ENCODE data around the gene SCNN1B. TPM values are rescaled to one million over a fixed set of nuclear protein-coding genes. Genes with fewer than 3 reads are reported as not detected.

Gene SCNN1B
- total and polyA plus RNA-seq, 9 donors: 0.13 to 2.5 (median 1.0) TPM; not detected in 1

DNA sequence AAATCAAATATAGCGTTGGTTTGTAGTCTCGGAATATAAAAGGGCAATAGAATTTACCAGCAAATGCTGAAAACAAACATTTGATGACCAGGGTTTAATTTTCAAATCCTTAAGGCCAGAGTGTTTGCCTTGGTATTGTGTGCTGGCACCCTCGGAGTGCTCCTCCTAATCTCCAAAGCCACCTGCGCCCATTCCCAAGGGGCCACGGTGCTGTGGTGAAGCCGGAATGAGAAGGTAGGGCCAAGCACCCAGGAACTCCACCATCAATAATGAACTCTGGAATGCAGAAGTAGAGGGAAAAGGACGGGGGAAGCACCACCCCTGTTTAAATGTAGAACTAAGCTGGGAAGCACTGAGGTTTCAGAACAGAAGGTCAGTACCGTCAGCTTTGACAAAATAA lies 99.0 kb downstream of the SCNN1B start:
- no peak for DNase-seq
- H3K27ac ChIP-seq: no peak overlapping the region
- TF ChIP-seq POLR2A (IDR thresholded peaks at IDR 0.05) (no peak), EP300 (IDR thresholded peaks at IDR 0.05) (no peak)
- TF ChIP-seq, protein P1, sequence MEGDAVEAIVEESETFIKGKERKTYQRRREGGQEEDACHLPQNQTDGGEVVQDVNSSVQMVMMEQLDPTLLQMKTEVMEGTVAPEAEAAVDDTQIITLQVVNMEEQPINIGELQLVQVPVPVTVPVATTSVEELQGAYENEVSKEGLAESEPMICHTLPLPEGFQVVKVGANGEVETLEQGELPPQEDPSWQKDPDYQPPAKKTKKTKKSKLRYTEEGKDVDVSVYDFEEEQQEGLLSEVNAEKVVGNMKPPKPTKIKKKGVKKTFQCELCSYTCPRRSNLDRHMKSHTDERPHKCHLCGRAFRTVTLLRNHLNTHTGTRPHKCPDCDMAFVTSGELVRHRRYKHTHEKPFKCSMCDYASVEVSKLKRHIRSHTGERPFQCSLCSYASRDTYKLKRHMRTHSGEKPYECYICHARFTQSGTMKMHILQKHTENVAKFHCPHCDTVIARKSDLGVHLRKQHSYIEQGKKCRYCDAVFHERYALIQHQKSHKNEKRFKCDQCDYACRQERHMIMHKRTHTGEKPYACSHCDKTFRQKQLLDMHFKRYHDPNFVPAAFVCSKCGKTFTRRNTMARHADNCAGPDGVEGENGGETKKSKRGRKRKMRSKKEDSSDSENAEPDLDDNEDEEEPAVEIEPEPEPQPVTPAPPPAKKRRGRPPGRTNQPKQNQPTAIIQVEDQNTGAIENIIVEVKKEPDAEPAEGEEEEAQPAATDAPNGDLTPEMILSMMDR (IDR thresholded peaks at IDR 0.05): no peak
- no peaks in the 10 kb centered on the region for H3K27me3 ChIP-seq
- 89 to 92% (median 91%) methylated on average over 8 of the region's 8 CpGs for WGBS, 3 donors
- H3K9me3 ChIP-seq: no peaks in the 10 kb centered on the region
- H3K4me1 ChIP-seq (ENCODE audit: insufficient read depth): no peaks in the 10 kb centered on the region
- intact Hi-C loops (cut with DNase I): no loop called here
- H3K4me3 ChIP-seq: no peak overlapping the region
- H3K36me3 ChIP-seq: no peaks in the 10 kb centered on the region

DNA sequence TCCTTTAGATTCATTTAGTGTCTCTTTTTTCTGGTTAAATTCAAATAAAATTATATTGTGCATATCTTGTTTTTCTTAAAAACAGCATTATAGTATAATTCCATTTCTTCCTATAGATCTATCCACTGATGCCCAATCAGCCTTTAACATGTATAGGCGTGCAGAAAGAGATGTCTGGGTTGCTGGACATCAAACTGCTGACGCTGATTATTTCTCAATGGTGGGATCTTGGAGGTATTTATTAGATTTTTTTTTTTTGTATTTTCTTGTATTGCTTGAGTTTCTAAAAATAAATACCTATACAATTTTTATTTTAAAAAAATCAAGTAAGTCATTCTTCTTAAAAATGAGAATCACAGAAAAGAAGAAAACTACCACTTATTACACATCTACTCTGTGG lies 100.0 kb downstream of the SCNN1B start:
- 94 to 100% (median 97%) methylated on average over 2 of the region's 2 CpGs for WGBS, 3 donors
- intact Hi-C loops (cut with DNase I): no loop called here
- no peak for DNase-seq
- H3K27me3 ChIP-seq: no peaks in the 10 kb centered on the region
- H3K4me3 ChIP-seq: no peak overlapping the region
- no peaks in the 10 kb centered on the region for H3K9me3 ChIP-seq
- H3K27ac ChIP-seq: no peak overlapping the region
- no peaks in the 10 kb centered on the region for H3K4me1 ChIP-seq (ENCODE audit: insufficient read depth)
- H3K36me3 ChIP-seq: no peaks in the 10 kb centered on the region
- no peak for TF ChIP-seq EP300 (IDR thresholded peaks at IDR 0.05)
- TF ChIP-seq, protein P1 (IDR thresholded peaks at IDR 0.05): no peak
- no peak for TF ChIP-seq POLR2A (IDR thresholded peaks at IDR 0.05)

DNA sequence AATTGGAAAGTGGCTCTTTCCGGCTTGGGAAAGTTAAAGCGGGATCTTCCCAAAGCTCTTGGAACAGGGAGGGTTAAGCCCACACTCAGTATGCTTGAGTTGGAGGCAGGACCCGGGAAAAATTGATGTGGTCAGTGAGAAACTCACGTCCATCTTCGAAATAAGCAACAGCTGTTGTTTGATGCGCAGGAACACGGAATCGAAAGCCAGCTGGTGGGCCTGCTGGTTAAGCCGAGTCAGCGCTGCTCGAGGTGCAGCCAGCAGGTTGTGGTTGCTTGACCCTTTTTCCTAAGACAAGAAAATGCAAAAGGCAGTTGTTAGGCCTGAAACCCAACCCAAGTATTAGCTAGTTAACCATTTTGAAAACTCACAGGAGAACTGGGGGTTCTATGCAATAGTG lies 101.4 kb downstream of the SCNN1B start:
- H3K27ac ChIP-seq: no peak overlapping the region

DNA sequence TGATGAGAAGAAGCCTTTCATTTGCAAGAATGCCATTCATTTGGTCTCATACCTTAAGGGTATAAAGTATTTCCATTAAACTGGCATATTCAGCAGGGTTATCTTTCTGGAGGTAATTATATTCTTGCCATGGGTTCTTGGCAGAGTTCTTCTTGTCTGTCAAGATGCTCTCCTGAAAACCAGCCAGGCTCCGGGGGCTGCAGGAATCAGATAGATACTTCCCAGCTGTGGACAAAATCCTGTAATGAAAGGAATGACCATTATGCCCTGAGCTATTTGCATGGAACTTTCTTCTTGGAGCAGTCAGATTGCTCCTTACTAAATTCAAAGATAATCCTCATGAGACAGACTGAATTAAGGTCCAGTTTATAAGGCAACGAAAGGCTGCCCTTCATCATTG lies 103.9 kb downstream of the SCNN1B start:
- no peak overlapping the region for H3K27ac ChIP-seq
- no peaks in the 10 kb centered on the region for H3K9me3 ChIP-seq
- H3K27me3 ChIP-seq: no peaks in the 10 kb centered on the region
- 33 to 41% (median 40%) methylated on average over 2 of the region's 2 CpGs for WGBS, 3 donors
- H3K4me3 ChIP-seq: no peak overlapping the region
- TF ChIP-seq, protein P1 (IDR thresholded peaks at IDR 0.05): no peak
- no peak for TF ChIP-seq POLR2A (IDR thresholded peaks at IDR 0.05)
- TF ChIP-seq EP300 (IDR thresholded peaks at IDR 0.05): no peak
- H3K4me1 ChIP-seq (ENCODE audit: insufficient read depth): no peaks in the 10 kb centered on the region
- DNase-seq: no peak
- intact Hi-C loops (cut with DNase I): no loop called here
- no peaks in the 10 kb centered on the region for H3K36me3 ChIP-seq

More for the DNA sequence above, 101.4 kb downstream of the SCNN1B start:
- Histone ChIP-seq H3K36me3 (no peaks in the 10 kb centered on the region), H3K9me3 (no peaks in the 10 kb centered on the region), H3K4me1 (ENCODE audit: insufficient read depth) (no peaks in the 10 kb centered on the region), H3K4me3 (no peak overlapping the region), H3K27me3 (no peaks in the 10 kb centered on the region)
- WGBS, 3 donors: 50 to 72% (median 54%) methylated on average over 11 of the region's 11 CpGs
- intact Hi-C loops (cut with DNase I): no loop called here
- no peak for DNase-seq
- TF ChIP-seq, protein P1 (IDR thresholded peaks at IDR 0.05): no peak
- no peak for TF ChIP-seq POLR2A (IDR thresholded peaks at IDR 0.05)
- no peak for TF ChIP-seq EP300 (IDR thresholded peaks at IDR 0.05)
